ENCODE results near the gene TRIL.

Gene TRIL
- long read RNA-seq, donor 1, full-length matches to known transcripts = 55 of 55 reads
- long read RNA-seq, donor 1, partial matches to known transcripts = 0 of 55 reads
- long read RNA-seq, donor 1, other reads (novel, unspliced or antisense) = 0 of 55 reads
- long read RNA-seq, donor 2, full-length matches to known transcripts = 59 of 59 reads
- long read RNA-seq, donor 2, partial matches to known transcripts = 0 of 59 reads
- long read RNA-seq, donor 2, other reads (novel, unspliced or antisense) = 0 of 59 reads
- long read RNA-seq, donor 3, full-length matches to known transcripts = 48 of 48 reads
- long read RNA-seq, donor 3, partial matches to known transcripts = 0 of 48 reads
- long read RNA-seq, donor 3, other reads (novel, unspliced or antisense) = 0 of 48 reads
- long read RNA-seq, donor 4, full-length matches to known transcripts = 87 of 87 reads
- long read RNA-seq, donor 4, partial matches to known transcripts = 0 of 87 reads
- long read RNA-seq, donor 4, other reads (novel, unspliced or antisense) = 0 of 87 reads
- long read RNA-seq, donor 5, full-length matches to known transcripts = 48 of 48 reads
- long read RNA-seq, donor 5, partial matches to known transcripts = 0 of 48 reads
- long read RNA-seq, donor 5, other reads (novel, unspliced or antisense) = 0 of 48 reads
- long read RNA-seq, donor 6, full-length matches to known transcripts = 63 of 63 reads
- long read RNA-seq, donor 6, partial matches to known transcripts = 0 of 63 reads
- long read RNA-seq, donor 6, other reads (novel, unspliced or antisense) = 0 of 63 reads
- long read RNA-seq, donor 7, full-length matches to known transcripts = 101 of 101 reads
- long read RNA-seq, donor 7, partial matches to known transcripts = 0 of 101 reads
- long read RNA-seq, donor 7, other reads (novel, unspliced or antisense) = 0 of 101 reads
- long read RNA-seq, donor 8, full-length matches to known transcripts = 53 of 53 reads
- long read RNA-seq, donor 8, partial matches to known transcripts = 0 of 53 reads
- long read RNA-seq, donor 8, other reads (novel, unspliced or antisense) = 0 of 53 reads

- DNase-seq = peak; percentile 95
Observed at GRCh38 chr7:28958235-28958979, at the start of gene TRIL. Gene TRIL (minus strand): TSS chr7:28958330. CDS start chr7:28958046, 284 bp downstream.

- DNase-seq = no peak
Observed at GRCh38 chr7:29007127-29007526, 49.0 kb upstream of the TRIL start.

- no peak for DNase-seq
Observed at GRCh38 chr7:29005829-29006228, 47.7 kb upstream of the TRIL start.

- DNase-seq = no peak
Observed at GRCh38 chr7:29005406-29005805, 47.3 kb upstream of the TRIL start.

GRCh38 chr7:29003703-29004102, 45.6 kb upstream of the TRIL start:
- no peak for DNase-seq

- DNase-seq = no peak
Observed at GRCh38 chr7:29000717-29001076, 42.6 kb upstream of the TRIL start.

- no peak for DNase-seq
Observed at GRCh38 chr7:28999895-29000716, 42.0 kb upstream of the TRIL start.

- DNase-seq = no peak
Observed at GRCh38 chr7:28999427-28999826, 41.3 kb upstream of the TRIL start.

- DNase-seq = peak; percentile 58
Observed at GRCh38 chr7:28998105-28998504, 40.0 kb upstream of the TRIL start.

GRCh38 chr7:28996836-28997235, 38.7 kb upstream of the TRIL start:
- DNase-seq = no peak

- no peak for DNase-seq
Observed at GRCh38 chr7:28993371-28993770, 35.2 kb upstream of the TRIL start.

- DNase-seq = no peak
Observed at GRCh38 chr7:28992798-28993197, 34.7 kb upstream of the TRIL start.

GRCh38 chr7:28990200-28990960, 32.2 kb upstream of the TRIL start:
- no peak for DNase-seq

- DNase-seq = no peak
Observed at GRCh38 chr7:28989211-28989980, 31.3 kb upstream of the TRIL start.

- no peak for DNase-seq
Observed at GRCh38 chr7:28988810-28989209, 30.7 kb upstream of the TRIL start.

- no peak for DNase-seq
Observed at GRCh38 chr7:28988091-28988490, 30.0 kb upstream of the TRIL start.

GRCh38 chr7:28986765-28987110, 28.6 kb upstream of the TRIL start:
- DNase-seq = no peak

- no peak for DNase-seq
Observed at GRCh38 chr7:28986028-28986764, 28.1 kb upstream of the TRIL start.

GRCh38 chr7:28984631-28985030, 26.5 kb upstream of the TRIL start:
- no peak for DNase-seq
